Fibroblast of peridontal ligament (primary cell): ENCODE results near the gene MAML3.

Source experiments
- DNase-seq: peaks from one replicate; pipeline ENCODE4 v3.0.0-alpha.2; 2010; ENCODE audit errors: extremely low read depth

Gene MAML3

DNA sequence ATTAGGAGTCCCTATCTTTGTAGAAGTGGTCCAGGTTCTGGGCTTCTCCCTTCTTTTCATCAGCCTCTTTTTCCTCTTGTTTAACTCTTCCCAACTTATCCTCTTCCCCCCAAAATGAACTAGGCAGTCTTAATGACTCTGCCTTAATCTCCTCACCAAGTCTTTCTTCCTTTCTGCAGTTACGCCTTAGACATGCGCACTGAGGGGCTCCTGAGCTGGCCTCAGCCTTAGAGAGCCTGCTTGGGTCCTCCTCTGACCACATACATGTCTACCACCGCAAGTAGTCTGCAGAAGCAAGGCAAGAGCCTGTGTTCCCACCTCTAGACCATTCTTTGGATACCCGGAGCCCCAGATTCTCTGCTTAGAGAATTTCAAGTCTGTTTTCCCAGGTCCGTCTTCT, 288.4 kb downstream of the MAML3 start:
- no peak for DNase-seq

DNA sequence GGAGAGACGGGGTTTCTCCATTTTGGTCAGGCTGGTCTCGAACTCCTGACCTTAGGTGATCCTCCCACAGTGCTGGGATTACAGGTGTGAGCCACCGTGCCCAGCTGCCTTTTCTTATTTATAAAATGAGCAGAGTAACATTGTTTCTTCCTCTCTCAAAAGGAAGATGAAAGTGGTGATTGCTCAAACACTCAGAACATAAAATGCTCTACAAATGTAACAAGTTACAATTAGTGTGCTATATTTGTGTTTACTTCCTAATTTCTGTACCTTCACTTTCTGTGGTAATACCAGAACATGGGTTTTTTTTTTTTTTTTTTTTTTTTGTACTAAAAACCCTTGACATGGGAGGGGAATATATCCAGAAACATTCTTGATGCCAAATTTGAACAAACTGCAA, 290.5 kb downstream of the MAML3 start:
- no peak for DNase-seq

DNA sequence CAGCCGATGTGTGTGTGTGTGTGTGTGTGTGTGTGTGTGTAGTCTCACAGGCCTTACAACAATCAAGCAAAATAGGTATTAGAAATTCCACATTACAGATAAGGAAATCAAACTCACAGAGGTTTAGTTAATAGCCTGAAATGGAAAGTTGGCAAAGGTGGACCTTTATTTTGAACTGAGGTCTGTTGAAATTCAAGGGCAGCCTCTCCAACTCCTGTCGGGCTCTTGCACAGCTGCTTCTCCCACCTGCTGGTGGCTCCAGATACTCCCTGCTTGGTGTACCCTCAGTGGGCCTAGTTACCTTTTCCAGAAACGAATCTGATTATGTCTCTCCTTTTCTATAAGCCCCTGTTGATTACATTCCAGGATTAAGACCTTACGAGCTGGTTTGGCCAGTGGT, 292.5 kb downstream of the MAML3 start:
- no peak for DNase-seq

DNA sequence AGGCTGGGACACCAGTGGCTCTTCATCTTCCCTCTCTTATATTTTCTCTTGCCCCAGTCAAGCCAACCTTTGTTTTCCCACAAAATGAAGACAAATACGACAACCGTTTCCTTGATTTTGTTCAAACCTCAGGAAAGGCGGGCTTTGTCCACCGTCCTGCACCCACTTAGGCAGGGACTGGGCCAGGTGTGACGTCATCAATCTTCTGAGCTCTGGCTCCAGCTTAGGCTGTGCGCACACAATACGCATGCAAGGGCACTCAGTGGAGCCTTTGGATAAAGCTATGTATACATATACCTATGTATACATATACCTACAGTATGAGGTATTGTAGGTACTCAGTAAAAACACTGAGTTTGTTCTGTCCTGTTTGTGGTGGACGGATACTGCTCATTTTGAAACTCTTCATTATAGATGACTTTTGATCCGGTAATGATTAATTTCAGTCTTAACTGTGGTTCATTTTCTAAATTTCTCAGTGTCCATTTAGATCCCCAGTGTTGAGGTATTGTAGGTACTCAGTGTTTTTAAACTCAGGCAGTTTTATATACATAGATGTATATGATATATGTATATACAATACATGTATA, 293.5 kb downstream of the MAML3 start:
- DNase-seq = no peak

GRCh38 chr4:139859876-139860275, 294.1 kb downstream of the MAML3 start:
- no peak for DNase-seq

DNA sequence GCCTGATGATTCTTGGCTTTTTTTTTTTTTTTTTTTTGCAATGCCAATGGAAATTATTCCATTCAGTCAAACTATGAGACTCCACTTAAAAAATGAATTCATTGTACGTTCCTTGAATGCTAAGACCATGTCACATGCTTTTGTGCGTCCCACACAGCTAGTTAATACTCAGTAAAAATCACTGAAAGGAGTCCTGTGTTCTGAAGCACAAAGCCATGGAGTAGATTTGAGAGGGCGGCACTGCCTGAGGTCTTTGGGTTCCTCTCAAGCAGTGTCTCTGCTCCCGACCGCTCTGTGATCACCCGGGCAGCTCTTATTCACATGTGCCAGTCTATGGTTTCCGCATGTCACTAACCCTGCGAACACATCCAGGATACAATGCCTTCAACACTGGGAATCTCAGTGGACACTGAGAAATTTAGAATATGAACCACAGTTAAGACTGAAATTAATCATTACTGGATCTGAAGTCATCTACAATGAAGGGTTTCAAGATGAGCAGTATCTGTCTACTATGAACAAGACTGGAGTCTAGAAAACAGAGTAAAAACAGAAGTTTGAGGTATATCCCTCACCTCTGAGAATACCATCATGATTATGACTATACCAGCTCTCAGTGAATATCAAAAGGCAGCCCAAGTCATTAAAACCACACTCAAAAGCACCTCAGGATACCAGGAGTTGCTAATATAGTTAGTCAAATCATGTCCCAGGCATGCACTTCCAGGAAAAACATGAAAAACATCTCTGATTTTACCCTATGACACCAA, 295.4 kb downstream of the MAML3 start:
- no peak for DNase-seq

- DNase-seq = no peak
These were observed 296.0 kb downstream of the MAML3 start for GRCh38 chr4:139857977-139858376.

DNA sequence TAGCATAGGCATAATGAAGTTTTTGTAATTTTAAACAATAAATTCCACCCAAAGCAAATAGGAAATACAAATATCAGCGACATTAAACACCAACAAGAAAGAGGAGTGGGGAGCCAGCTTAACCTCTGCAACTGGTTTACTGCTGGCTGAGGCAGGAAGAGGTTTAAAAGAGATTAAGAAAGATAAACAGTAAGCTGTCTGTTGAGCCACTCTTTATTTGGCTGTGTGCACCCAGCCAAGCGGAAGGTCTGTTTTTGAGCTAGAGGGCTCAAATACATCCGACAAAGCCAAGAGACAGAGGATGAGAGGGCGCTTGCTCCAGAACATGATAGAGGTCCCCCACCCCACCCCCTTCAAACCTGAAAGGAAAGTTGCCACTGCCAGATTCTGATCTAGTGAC, 297.0 kb downstream of the MAML3 start:
- DNase-seq = no peak

DNA sequence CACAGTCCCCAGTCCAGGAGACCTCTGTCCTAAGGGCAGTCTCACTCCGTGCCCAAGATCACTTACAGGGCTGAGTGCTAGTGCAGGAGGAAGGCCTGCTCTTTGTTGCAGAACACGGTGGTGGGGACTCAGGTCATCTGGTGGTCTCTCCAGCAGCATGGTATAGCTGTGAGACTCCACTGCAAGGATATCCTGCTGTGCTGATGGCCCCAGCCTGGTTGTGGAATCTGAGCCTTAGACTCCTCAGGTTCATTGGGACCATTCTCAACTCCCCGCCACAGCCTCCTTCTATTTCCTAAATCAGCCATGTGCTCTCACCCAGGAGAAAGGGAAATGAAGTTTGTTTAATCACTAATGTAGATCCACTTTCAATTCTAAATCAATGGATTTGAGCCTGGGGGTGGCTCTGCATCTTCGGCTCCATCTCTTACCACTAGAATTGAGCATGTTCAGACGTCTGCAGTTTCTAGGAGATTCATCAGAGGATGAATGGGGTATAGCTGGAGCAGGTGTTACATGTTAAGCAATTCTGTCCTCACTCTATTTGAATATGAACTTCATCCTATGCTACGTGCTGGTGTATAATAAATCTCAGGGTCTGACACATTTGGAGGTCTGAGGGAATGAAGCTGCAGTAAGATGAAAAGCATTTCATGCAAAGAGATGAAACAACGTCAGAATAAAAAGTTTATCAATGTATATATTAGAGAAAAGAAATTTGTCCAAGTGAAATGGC, 299.1 kb downstream of the MAML3 start:
- no peak for DNase-seq

GRCh38 chr4:139853309-139853708, 300.7 kb downstream of the MAML3 start:
- DNase-seq = no peak

GRCh38 chr4:139852612-139853269, 301.2 kb downstream of the MAML3 start:
- DNase-seq = no peak

DNA sequence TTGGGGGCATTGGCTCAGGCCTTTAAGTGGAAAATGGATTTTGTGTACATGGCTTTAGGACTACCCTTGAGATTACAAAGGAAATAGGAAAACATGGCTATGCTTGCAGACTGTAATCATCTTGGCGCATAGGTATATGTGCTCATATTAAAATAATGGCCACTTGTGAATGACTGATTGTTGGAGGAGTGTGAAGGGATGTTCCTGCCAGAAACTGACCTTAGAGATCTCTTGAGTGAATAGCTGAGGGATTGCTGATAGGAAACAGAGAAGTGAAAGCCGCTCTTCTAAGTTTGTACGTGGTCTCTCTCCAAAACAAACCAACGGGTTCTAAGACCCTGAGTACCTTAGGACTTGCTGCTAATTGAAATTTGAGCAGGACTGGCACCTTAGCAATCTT, 302.3 kb downstream of the MAML3 start:
- no peak for DNase-seq

DNA sequence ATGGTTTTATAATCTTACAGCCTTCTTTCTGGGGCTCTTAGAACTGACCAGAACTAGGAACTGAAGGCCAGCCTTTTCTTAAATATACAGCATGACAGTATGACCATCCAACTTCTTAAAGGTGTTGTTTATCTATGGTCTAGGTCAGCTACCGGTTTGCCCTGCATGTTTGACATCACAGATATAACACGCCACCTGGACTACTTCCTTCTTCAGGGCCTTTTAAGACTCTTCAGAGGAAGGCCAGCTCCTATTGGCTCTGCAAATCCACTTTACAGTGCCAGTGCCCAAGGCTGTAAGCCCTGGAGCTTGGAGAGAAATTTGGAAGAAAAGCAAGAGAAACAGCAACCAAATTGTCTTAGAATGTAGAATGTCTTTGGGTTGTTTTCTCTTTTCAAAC, 302.9 kb downstream of the MAML3 start:
- no peak for DNase-seq

DNA sequence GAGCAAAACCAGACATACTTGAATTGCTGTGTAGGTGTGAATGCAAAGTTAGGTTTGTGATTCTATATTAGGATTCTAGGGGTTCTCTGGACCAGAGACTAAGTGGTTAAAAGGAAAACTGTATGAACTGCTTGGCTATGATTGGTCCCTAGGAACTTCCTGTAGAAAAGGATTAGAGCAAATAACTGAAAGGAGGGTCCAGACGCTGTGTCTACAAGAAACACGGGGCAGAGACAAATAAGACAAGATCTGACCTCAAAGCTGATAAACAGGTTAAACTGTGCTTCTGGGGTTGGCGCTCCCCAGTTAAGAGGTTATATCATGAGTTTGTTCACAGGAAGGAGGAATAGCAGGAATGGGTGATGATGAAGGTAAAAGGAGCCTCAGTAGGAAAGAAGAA, 304.8 kb downstream of the MAML3 start:
- no peak for DNase-seq

GRCh38 chr4:139848028-139848427, 306.0 kb downstream of the MAML3 start:
- DNase-seq = no peak

DNA sequence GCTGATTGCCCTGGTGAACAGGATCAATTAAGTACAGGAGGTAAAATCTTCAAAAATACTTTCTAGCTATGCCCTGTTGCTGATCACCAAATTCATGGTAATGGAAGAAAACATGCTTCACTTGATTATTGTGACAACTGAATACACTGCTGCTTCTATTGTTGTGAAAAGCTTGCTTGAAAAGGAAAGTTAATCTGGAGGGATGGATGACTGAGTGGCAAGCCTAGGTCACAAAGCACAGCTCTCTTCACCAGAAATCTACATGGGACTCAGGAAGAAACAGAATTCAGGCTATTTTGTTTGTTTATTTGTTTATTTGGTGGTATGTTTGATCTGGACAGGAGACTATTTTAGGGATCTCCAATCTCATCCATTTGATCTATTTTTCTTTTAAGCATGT, 306.4 kb downstream of the MAML3 start:
- DNase-seq = no peak

DNA sequence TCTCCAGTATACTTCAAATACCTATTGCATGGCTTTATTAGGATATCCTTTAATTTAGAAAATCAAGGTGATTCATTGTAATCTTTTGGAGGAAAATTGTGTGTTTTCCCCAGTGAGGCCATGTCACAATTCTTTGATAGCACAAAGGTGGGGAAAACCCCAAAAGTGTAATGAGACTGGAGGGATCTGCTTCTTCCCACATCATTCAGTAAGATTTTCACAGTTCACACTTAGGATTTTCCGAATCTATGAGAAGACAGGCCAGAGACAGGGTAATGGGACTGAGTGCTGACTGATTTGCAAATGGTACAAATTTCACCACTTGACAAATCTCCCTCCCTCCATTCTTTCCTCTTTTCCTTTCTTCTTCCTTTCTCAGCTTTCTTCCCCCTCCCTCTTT, 307.2 kb downstream of the MAML3 start:
- no peak for DNase-seq

DNA sequence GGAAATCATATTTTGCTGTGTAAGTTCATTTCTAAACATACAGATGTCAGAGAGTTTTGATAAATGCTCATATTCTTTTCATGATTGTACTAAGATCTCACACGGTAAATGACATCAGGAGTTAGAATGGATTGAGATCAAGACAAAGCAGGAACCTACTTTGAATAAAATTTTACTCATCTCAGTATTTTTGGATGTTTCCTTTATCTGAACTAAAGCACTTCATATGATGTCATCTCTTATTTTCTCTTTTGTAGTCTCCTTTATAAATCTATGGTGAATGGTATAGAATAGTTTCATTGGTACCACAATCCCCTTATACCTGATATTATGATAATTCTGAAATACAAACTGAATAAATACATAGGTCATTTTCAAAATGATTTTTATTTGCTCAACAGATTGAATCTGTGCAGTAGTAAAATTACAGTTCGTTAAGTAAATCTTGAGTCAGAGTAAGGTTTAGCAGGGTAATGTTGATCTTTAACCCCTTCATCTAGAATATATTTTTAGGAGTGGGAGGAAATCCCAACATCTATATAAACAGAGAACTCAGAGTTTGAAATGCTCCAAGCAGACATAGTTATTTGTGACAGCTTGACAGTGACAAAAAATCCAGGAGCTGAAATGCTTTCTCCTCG, 308.4 kb downstream of the MAML3 start:
- no peak for DNase-seq

DNA sequence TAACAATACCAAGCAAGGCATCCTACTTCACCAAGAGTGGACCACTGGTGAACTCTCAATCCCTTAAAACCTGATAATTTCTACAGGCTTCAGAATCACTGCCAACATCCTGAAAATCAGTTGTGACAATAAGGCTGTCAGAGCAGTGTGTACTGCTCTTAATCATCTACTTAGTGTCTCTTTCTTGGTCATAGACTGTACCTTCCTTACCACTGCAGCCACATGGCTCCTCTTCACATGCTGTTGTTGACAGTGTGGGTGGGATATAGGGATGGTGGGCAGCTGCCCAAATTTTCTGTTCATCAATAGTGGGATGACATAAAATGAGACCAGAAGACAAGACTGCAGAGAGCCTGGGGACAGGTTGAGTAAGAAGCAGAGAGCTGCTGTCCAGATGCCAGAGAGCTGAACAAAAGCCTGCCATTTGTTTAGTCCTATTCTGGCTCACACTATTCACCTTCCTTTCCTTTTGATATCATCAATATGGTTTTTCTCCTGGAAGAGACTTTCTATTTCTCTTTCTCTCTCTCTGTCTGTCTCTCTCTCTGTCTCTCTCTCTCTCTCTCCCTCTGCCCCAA, 309.4 kb downstream of the MAML3 start:
- no peak for DNase-seq

DNA sequence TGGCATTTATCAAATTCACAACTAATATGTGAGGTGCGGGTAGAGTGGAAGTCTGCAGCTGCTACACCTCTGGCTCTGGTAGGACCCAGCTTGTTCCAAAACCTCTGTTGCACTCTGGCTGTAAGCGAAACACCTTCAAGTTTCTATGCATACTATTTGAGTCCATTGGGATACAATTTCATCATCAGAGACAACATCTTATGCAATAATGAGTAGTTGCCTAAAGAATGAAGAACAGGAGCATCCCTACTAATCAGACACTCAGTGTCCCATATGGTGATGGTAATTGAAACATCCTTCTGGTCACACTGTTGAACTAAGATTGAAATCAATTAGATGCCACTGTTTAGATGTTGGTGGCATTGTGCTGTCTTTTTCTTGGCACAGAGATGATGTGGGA, 309.9 kb downstream of the MAML3 start:
- no peak for DNase-seq

- no peak for DNase-seq
These were observed 310.3 kb downstream of the MAML3 start for GRCh38 chr4:139843641-139844040.
